ENCODE data around the gene CACNA1C. TPM values are rescaled to one million over a fixed set of nuclear protein-coding genes. Genes with fewer than 3 reads are reported as not detected.

Gene CACNA1C
- total RNA-seq, 4 donors from 2014 or later: 3.8 to 13.6 (median 5.7) TPM

DNA sequence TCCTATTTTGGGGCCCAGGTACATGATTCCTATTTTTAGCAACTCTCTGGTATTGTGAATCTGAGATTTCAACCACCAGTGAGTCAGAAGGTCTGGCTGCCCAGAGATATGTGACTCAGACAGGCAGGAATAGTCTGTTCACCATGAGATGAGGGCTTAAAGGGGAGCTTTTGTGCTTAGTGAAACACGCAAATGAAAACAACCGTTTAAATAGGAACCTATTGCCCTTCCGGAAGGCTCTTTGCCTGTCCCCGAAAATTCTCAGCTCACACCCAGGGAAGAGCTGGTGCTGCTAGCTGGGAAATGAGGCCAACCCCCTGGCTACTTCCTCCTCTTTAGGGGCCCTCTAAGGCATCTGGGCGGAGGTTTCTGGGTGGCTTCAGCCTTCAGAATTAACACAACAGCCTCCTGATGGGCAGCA, 283.6 kb downstream of the CACNA1C start:
- DNase-seq (ENCODE audit: low spot score) (no peak), ATAC-seq (ENCODE audit: low FRiP score) (peak; percentile 94)
- TF ChIP-seq, protein P1, sequence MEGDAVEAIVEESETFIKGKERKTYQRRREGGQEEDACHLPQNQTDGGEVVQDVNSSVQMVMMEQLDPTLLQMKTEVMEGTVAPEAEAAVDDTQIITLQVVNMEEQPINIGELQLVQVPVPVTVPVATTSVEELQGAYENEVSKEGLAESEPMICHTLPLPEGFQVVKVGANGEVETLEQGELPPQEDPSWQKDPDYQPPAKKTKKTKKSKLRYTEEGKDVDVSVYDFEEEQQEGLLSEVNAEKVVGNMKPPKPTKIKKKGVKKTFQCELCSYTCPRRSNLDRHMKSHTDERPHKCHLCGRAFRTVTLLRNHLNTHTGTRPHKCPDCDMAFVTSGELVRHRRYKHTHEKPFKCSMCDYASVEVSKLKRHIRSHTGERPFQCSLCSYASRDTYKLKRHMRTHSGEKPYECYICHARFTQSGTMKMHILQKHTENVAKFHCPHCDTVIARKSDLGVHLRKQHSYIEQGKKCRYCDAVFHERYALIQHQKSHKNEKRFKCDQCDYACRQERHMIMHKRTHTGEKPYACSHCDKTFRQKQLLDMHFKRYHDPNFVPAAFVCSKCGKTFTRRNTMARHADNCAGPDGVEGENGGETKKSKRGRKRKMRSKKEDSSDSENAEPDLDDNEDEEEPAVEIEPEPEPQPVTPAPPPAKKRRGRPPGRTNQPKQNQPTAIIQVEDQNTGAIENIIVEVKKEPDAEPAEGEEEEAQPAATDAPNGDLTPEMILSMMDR (IDR thresholded peaks at IDR 0.05): no peak

DNA sequence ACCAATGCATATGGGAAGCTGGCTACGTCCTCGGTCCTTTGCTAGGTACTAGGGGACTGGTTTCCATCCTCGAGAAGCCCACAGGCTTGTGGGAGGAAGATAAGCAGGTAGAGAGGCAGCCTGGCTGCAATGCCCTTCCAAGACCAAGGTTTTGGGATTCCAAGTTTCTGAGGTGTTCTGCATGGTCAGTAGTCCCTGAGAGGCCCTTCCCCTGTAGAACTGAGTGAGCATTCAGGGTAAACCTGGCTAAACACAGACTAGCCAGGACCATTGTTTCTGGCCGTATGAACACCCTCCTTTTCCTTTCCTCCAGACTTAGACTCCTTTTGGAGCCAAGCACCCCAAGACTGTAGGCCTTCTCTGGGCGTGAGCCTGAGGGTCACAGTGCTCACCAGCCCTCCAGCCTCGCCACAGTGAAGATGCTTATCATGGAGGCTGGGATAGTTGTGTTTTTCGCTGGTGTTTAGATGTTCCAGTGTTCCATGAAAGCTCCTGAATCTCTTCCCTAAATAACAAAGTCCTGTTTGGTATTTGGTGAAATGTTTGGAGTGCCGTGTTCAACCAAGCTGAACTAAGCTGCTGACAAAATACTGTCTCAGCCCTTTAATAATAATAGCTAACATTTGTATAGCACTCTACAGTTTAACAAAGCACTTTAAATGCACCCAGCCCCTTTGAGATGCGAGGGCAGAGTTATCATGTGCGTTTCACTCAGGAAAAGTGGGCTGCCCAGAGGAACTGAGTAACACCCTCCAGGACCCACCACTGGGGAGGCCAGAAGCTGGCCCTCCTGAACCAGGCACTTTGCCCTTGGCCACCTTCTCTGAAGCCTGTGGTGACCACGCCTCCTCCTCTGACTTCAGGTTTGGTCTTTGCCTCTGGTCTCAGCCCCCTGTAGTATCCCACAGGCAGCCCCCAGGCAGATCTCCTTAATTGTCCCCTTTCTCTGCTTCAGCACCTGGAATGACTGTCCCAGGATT, 284.5 kb downstream of the CACNA1C start:
- DNase-seq (ENCODE audit: low spot score) (no peak), ATAC-seq (ENCODE audit: low FRiP score) (no peak)
- TF ChIP-seq, protein P1 (IDR thresholded peaks at IDR 0.05): no peak

DNA sequence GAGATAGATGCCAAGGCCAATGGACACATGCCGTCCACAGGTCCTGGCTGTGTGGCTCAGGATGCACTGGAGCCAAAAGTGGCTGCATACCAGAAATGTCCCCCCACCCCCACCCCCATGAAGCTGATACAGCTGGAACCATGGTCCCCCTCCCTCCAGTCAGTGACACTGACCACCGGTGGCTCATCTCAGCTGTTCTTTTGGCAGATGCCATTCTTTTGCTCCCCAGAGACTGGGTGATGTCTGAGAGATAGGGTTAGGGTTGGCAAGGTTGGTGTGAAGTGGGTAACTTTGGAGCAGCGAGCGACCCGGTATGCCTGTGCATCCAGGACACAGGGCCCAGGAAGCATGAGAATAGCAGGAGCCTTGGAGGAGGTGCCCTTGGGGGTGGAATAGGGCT, 285.6 kb downstream of the CACNA1C start:
- DNase-seq (ENCODE audit: low spot score) (no peak), ATAC-seq (ENCODE audit: low FRiP score) (no peak)
- TF ChIP-seq, protein P1 (IDR thresholded peaks at IDR 0.05): no peak

DNA sequence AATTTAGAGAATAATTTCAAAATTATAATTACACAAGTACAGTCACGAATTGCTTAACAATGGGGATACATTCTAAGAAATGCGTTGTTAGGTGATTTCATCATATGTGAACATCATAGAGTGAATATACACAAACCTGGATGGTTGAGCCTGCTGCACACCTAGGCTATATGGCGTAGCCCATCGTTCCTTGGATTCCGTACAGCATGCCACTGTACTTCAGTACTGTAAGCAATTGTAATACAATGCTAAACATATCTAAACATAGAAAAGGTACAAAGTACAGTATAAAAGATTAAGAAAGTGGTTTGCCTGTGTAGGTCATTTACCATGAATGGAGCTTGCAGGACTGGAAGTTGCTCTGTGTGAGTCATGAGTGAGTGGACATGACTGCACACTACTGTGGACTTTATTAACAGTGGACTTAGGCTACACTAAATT, 286.2 kb downstream of the CACNA1C start:
- DNase-seq (ENCODE audit: low spot score) (no peak), ATAC-seq (ENCODE audit: low FRiP score) (no peak)
- TF ChIP-seq, protein P1 (IDR thresholded peaks at IDR 0.05): no peak

DNA sequence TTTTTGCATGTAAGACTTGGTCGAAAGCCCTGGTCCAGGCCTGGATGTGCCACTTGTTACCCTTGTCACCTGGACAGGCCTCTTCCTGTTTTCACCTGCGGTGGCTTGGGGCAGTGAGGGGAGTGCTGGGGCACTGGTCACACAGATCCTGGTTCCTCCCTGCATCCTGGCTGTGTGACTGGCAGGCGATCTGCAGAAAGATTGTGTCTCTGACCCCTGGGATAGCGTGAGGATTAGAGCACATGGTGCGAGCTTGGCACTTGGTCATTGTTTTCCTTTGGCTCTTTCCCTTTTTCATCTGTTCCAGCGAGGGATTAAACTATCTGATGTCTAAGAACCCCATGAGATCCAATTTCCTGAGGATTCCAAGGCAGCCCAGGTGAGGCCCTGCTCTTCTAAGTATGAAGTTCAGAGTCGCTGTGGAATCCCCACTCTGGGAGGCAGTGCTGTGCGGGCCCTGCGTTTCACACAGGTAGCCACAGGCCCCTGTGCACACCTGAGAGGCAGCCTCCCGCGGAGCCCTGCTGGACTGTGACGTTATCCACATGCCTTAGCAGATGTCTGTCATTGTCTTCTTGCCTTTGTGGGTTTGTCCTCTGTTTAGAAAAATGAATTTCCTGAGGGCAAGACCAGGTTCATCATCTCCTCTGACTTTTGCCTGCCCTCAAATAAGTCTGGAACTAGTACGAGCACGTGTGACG, 288.4 kb downstream of the CACNA1C start:
- TF ChIP-seq, protein P1 (IDR thresholded peaks at IDR 0.05): no peak
- DNase-seq (ENCODE audit: low spot score) (no peak), ATAC-seq (ENCODE audit: low FRiP score) (no peak)

DNA sequence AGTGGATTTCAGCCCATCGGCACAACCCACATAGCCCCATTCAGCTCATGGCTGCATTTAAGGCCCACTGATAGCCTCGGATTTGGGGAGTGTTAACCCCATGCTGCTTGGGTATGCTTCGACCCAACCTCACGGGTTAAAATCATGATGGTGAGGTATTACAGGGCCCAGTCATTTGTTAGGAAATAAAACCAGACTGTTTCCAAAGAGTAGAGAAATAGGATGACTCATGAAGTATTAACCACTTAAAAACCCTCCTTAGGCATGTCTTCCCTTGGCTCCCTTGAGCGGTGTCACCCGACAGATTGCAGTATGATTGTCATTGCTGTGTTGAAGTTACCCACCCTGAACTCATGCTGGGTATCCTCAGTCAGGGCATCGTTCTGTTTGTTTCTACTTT, 289.1 kb downstream of the CACNA1C start:
- TF ChIP-seq, protein P1 (IDR thresholded peaks at IDR 0.05): no peak
- no peak for DNase-seq (ENCODE audit: low spot score)
- ATAC-seq (ENCODE audit: low FRiP score): peak; percentile 13
